HEK293 (cell line): ENCODE data around the gene TNC.
"Not testable (repeated sequence)": the region's sequence is repeated elsewhere in the genome, so short reads cannot be mapped to it uniquely, and the experiment has no call there.

Source experiments
- CTCF ChIA-PET: fragments of 350-600 bp; formaldehyde crosslinking; extraction: SDS; loops from one replicate; lab custom pipeline; 2021; ENCODE audit warnings: antibody characterized with exemption; lab: Yijun Ruan, JAX
- POLR2A ChIA-PET: fragments of 300-600 bp; formaldehyde crosslinking; extraction: SDS; loops from one replicate; lab custom pipeline; 2020; ENCODE audit warnings: antibody characterized with exemption, inconsistent platforms; lab: Yijun Ruan, JAX
- H3K27ac ChIP-seq: fragments of 200-500 bp; sonication (Bioruptor generic); 2 replicates; pipeline ENCODE4 v1.5.1; 2014; ENCODE audit warnings: low read depth, low read length, control low read depth, inconsistent platforms; ENCODE audit errors: extremely low read depth
- H3K36me3 ChIP-seq, 2 experiments: fragments of 200-500 bp in 1 of 2; sonication (Bioruptor generic) in 1 of 2; 1 replicate in 1 of 2; 2 replicates in 1 of 2; pipeline ENCODE4 v1.5.1; 2014 to 2017; ENCODE audit warnings: inconsistent platforms in 2 of 2, low read length in 2 of 2; ENCODE audit not compliant: control insufficient read depth in 2 of 2, insufficient read depth in 1 of 2
- H3K4me1 ChIP-seq: fragments of 200-500 bp; sonication (Bioruptor generic); 2 replicates; pipeline ENCODE4 v1.5.1; 2014; ENCODE audit warnings: mild to moderate bottlenecking, low read length, inconsistent platforms; ENCODE audit not compliant: control insufficient read depth, insufficient read depth
- H3K4me3 ChIP-seq: 2 replicates; pipeline ENCODE4 v1.5.1; 2011; ENCODE audit warnings: low read depth, mild to moderate bottlenecking, control low read depth, low read length, moderate library complexity
- H3K9me3 ChIP-seq: fragments of 200-500 bp; sonication (Bioruptor generic); 2 replicates; pipeline ENCODE4 v1.5.1; 2014; ENCODE audit warnings: low read depth, low read length, inconsistent platforms; ENCODE audit not compliant: control insufficient read depth, insufficient read depth
- GLIS2 ChIP-seq: fragments of 450-650 bp; formaldehyde crosslinking; IDR thresholded peaks from 2 replicates; pipeline ENCODE4 v1.5.1; 2016; ENCODE audit warnings: missing biosample characterization, missing genetic modification characterization
- HOXA7 ChIP-seq: sonication (generic); formaldehyde crosslinking; IDR thresholded peaks from 2 replicates; pipeline ENCODE4 v1.8.1; 2022; ENCODE audit warnings: missing genetic modification reagents, borderline replicate concordance
- KLF9 ChIP-seq: fragments of 450-650 bp; formaldehyde crosslinking; IDR thresholded peaks from 2 replicates; pipeline ENCODE4 v1.5.1; 2016; ENCODE audit warnings: missing biosample characterization, missing genetic modification characterization, low read depth
- OSR2 ChIP-seq: fragments of 450-650 bp; formaldehyde crosslinking; IDR thresholded peaks from 2 replicates; pipeline ENCODE4 v1.5.1; 2016; ENCODE audit warnings: missing biosample characterization, missing genetic modification characterization
- RBAK ChIP-seq: fragments of 450-650 bp; formaldehyde crosslinking; IDR thresholded peaks from 2 replicates; pipeline ENCODE4 v1.5.1; 2016; ENCODE audit warnings: missing biosample characterization, missing genetic modification characterization
- SCRT2 ChIP-seq: fragments of 450-650 bp; formaldehyde crosslinking; IDR thresholded peaks from 2 replicates; pipeline ENCODE4 v1.5.1; 2016; ENCODE audit warnings: missing biosample characterization, missing genetic modification characterization
- TCF7L2 ChIP-seq: IDR thresholded peaks from 2 replicates; pipeline ENCODE4 v1.6.1; 2011; ENCODE audit warnings: low read depth, mild to moderate bottlenecking, inconsistent platforms, low read length, moderate library complexity, borderline replicate concordance
- ZBTB48 ChIP-seq: fragments of 450-650 bp; formaldehyde crosslinking; IDR thresholded peaks from 2 replicates; pipeline ENCODE4 v1.5.1; 2016; ENCODE audit warnings: missing biosample characterization, missing genetic modification characterization
- ZNF157 ChIP-seq: fragments of 450-650 bp; formaldehyde crosslinking; IDR thresholded peaks from 2 replicates; pipeline ENCODE4 v1.5.1; 2016; ENCODE audit warnings: missing biosample characterization, missing genetic modification characterization
- ZNF174 ChIP-seq: fragments of 450-650 bp; formaldehyde crosslinking; IDR thresholded peaks from 2 replicates; pipeline ENCODE4 v1.5.0; 2017; ENCODE audit warnings: missing biosample characterization, mild to moderate bottlenecking, missing genetic modification characterization
- ZNF2 ChIP-seq: fragments of 450-650 bp; formaldehyde crosslinking; IDR thresholded peaks from 2 replicates; pipeline ENCODE4 v1.5.1; 2016; ENCODE audit warnings: missing biosample characterization, missing genetic modification characterization
- ZNF354C ChIP-seq: fragments of 450-650 bp; formaldehyde crosslinking; IDR thresholded peaks from 2 replicates; pipeline ENCODE4 v1.5.1; 2016; ENCODE audit warnings: missing biosample characterization, missing genetic modification characterization, low read depth, borderline replicate concordance
- ZNF398 ChIP-seq: fragments of 450-650 bp; formaldehyde crosslinking; IDR thresholded peaks from 2 replicates; pipeline ENCODE4 v1.5.1; 2017; ENCODE audit warnings: missing biosample characterization, missing genetic modification characterization
- ZNF548 ChIP-seq: fragments of 450-650 bp; formaldehyde crosslinking; IDR thresholded peaks from 2 replicates; pipeline ENCODE4 v1.5.1; 2016; ENCODE audit warnings: missing biosample characterization, missing genetic modification characterization
- ZNF561 ChIP-seq: fragments of 450-650 bp; IDR thresholded peaks from 2 replicates; pipeline ENCODE4 v1.5.1; 2018; ENCODE audit warnings: missing biosample characterization, missing genetic modification characterization, borderline replicate concordance
- ZNF76 ChIP-seq: fragments of 450-650 bp; formaldehyde crosslinking; IDR thresholded peaks from 2 replicates; pipeline ENCODE4; 2016; ENCODE audit warnings: low read depth, missing biosample characterization, missing genetic modification characterization, borderline replicate concordance
- TF ChIP-seq, protein P1 (sequence below): fragments of 450-650 bp; formaldehyde crosslinking; IDR thresholded peaks from 2 replicates; pipeline ENCODE4 v1.5.1; 2016; ENCODE audit warnings: missing biosample characterization, missing genetic modification characterization
- TF ChIP-seq, protein P2 (sequence below): sonication (generic); formaldehyde crosslinking; IDR thresholded peaks from 2 replicates; pipeline ENCODE4 v1.8.1; 2022; ENCODE audit warnings: mild to moderate bottlenecking, moderate library complexity, missing genetic modification reagents

Gene TNC

GRCh38 chr9:115133649-115134048, 15.7 kb upstream of the TNC start:
- ChIA-PET POLR2A (no interaction called here), CTCF (interaction anchor here (0.6 kb wide), 1 partner anchor 19 kb away, joined by 3 read pairs; no protein-coding TSS in a partner anchor)
- no peaks in the 10 kb centered on the region for H3K4me1 ChIP-seq
- TF ChIP-seq, protein P1, sequence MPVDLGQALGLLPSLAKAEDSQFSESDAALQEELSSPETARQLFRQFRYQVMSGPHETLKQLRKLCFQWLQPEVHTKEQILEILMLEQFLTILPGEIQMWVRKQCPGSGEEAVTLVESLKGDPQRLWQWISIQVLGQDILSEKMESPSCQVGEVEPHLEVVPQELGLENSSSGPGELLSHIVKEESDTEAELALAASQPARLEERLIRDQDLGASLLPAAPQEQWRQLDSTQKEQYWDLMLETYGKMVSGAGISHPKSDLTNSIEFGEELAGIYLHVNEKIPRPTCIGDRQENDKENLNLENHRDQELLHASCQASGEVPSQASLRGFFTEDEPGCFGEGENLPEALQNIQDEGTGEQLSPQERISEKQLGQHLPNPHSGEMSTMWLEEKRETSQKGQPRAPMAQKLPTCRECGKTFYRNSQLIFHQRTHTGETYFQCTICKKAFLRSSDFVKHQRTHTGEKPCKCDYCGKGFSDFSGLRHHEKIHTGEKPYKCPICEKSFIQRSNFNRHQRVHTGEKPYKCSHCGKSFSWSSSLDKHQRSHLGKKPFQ, result no peak
- TF ChIP-seq ZNF157 (no peak), ZNF76 (tag by site-specific recombination) (no peak), ZNF354C (tag by site-specific recombination) (no peak), ZNF2 (no peak), ZBTB48 (tag by site-specific recombination) (no peak), KLF9 (tag by site-specific recombination) (no peak)
- no peaks in the 10 kb centered on the region for H3K36me3 ChIP-seq
- no peaks in the 10 kb centered on the region for H3K9me3 ChIP-seq
- H3K27ac ChIP-seq, result no peak overlapping the region
- no peak overlapping the region for H3K4me3 ChIP-seq

DNA sequence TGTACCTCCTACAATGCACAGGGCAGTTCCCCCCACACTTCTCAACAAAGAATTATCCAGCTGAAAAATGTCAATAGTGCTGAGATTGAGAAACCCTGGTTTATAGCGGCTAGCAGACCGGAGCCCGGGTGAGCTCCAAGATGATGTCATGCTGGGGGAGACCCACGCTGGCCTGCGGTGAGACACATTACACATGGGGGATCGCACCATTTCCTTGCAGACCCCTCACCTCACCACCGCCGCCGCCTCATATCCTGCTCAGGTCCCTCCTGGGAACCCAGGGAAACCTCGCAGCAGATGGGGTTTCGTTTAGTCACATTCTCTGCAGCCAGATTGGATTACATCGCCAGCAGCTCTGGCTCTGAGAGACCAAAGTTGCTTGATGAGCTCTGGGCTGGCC, 14.7 kb upstream of the TNC start:
- ChIA-PET POLR2A (no interaction called here), CTCF (no interaction called here)
- Histone ChIP-seq H3K36me3 (no peaks in the 10 kb centered on the region), H3K9me3 (no peaks in the 10 kb centered on the region), H3K4me3 (no peak overlapping the region), H3K27ac (no peak overlapping the region), H3K4me1 (no peaks in the 10 kb centered on the region)
- TF ChIP-seq SCRT2 (tag by site-specific recombination) (no peak), ZNF561 (tag by site-specific recombination) (no peak), HOXA7 (CRISPR knock-in tag) (no peak), RBAK (no peak), ZNF174 (no peak), ZNF354C (tag by site-specific recombination) (no peak), OSR2 (no peak), ZNF398 (tag by site-specific recombination) (no peak)
- TF ChIP-seq, protein P1, result no peak

DNA sequence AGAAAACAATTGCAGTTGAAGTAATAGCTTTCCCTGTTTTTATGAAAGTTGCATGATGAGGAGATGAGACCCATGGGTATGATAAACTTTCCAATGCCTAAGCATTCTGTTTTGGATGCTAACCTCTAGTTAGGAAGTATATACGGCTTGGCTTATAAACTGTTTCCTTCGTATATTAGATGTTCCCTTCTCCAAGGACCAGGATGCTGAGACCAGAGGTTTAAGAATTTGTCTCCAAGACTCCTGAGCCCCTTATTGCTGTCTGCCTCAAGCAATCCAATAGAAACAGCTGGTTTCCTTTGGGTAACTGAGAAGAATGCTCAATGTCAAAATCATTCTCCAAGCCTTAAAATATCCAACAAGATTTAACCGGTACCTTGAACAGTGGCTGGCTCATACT, 12.2 kb upstream of the TNC start:
- ChIA-PET CTCF (no interaction called here), POLR2A (interaction anchor here (1.3 kb wide), 1 partner anchor 12 kb away, joined by 4 read pairs; the partner anchor contains the start of gene TNC)
- Histone ChIP-seq H3K27ac (no peak overlapping the region), H3K4me1 (no peaks in the 10 kb centered on the region), H3K36me3 (no peaks in the 10 kb centered on the region), H3K4me3 (no peak overlapping the region), H3K9me3 (no peaks in the 10 kb centered on the region)
- TF ChIP-seq ZNF76 (tag by site-specific recombination) (no peak), TCF7L2 (no peak), ZNF398 (tag by site-specific recombination) (no peak), GLIS2 (tag by site-specific recombination) (no peak), ZNF548 (tag by site-specific recombination) (no peak)
- TF ChIP-seq, protein P2, sequence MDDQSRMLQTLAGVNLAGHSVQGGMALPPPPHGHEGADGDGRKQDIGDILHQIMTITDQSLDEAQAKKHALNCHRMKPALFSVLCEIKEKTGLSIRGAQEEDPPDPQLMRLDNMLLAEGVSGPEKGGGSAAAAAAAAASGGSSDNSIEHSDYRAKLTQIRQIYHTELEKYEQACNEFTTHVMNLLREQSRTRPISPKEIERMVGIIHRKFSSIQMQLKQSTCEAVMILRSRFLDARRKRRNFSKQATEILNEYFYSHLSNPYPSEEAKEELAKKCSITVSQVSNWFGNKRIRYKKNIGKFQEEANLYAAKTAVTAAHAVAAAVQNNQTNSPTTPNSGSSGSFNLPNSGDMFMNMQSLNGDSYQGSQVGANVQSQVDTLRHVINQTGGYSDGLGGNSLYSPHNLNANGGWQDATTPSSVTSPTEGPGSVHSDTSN, result no peak

GRCh38 chr9:115128726-115129125, 10.8 kb upstream of the TNC start:
- H3K4me3 ChIP-seq, H3K4me1 ChIP-seq, H3K27ac ChIP-seq, H3K9me3 ChIP-seq, CTCF ChIA-PET, H3K36me3 ChIP-seq, POLR2A ChIA-PET: not testable (repeated sequence)
